ENCODE results near the gene KBTBD2.

The KBTBD2 gene

GRCh38 chr7:32936689-32937088, 45.1 kb upstream of the KBTBD2 start:
- Histone ChIP-seq H3K79me2 (ENCODE audit: insufficient read depth, low read length) (no peaks in the 10 kb centered on the region), H3K9ac (ENCODE audit: low read depth, low read length) (no peak overlapping the region), H3K9me3 (ENCODE audit: insufficient read depth, low read length, severe bottlenecking) (no peaks in the 10 kb centered on the region), H3K4me1 (ENCODE audit: insufficient read depth, low read length) (no peaks in the 10 kb centered on the region), H3K36me3 (ENCODE audit: insufficient read depth, low read length) (no peaks in the 10 kb centered on the region), H3K4me2 (ENCODE audit: insufficient read depth, low read length) (no peak overlapping the region), H2AFZ (ENCODE audit: low read depth, low read length) (no peak overlapping the region), H3K4me3 (ENCODE audit: low read depth in 1 of 2, low read length in 2 of 2) (no peak overlapping the region), H3K27ac (ENCODE audit: low read length) (no peak overlapping the region), H3K27me3 (ENCODE audit: insufficient read depth, low read length, poor library complexity) (peaks cover 1% of the 10 kb centered on the region), H4K20me1 (ENCODE audit: insufficient read depth, low read length) (no peaks in the 10 kb centered on the region)
- DNase-seq (no peak), ATAC-seq (ENCODE audit: insufficient read depth, low read depth) (no peak)
- TF ChIP-seq CTCF (IDR thresholded peaks at IDR 0.05; ENCODE audit: borderline replicate concordance, extremely low read depth, low read length, poor library complexity, severe bottlenecking) (no peak), EZH2 (IDR thresholded peaks at IDR 0.05; ENCODE audit: borderline replicate concordance, low read depth, low read length, severe bottlenecking) (no peak)

GRCh38 chr7:32935558-32935957, 44.0 kb upstream of the KBTBD2 start:
- ATAC-seq (ENCODE audit: insufficient read depth, low read depth) = no peak
- Histone ChIP-seq H3K27me3 (ENCODE audit: insufficient read depth, low read length, poor library complexity) (peaks cover 3% of the 10 kb centered on the region), H2AFZ (ENCODE audit: low read depth, low read length) (no peak overlapping the region), H3K4me3 (ENCODE audit: low read depth in 1 of 2, low read length in 2 of 2) (no peak overlapping the region), H3K36me3 (ENCODE audit: insufficient read depth, low read length) (no peaks in the 10 kb centered on the region), H3K4me1 (ENCODE audit: insufficient read depth, low read length) (no peaks in the 10 kb centered on the region), H3K9ac (ENCODE audit: low read depth, low read length) (no peak overlapping the region), H3K4me2 (ENCODE audit: insufficient read depth, low read length) (no peak overlapping the region), H3K9me3 (ENCODE audit: insufficient read depth, low read length, severe bottlenecking) (no peaks in the 10 kb centered on the region), H3K27ac (ENCODE audit: low read length) (no peak overlapping the region), H4K20me1 (ENCODE audit: insufficient read depth, low read length) (no peaks in the 10 kb centered on the region), H3K79me2 (ENCODE audit: insufficient read depth, low read length) (no peaks in the 10 kb centered on the region)
- no peak for DNase-seq
- TF ChIP-seq CTCF (IDR thresholded peaks at IDR 0.05; ENCODE audit: borderline replicate concordance, extremely low read depth, low read length, poor library complexity, severe bottlenecking) = no peak

- Histone ChIP-seq H3K79me2 (ENCODE audit: insufficient read depth, low read length) (no peaks in the 10 kb centered on the region), H3K9me3 (ENCODE audit: insufficient read depth, low read length, severe bottlenecking) (no peaks in the 10 kb centered on the region), H3K27ac (ENCODE audit: low read length) (no peak overlapping the region), H3K9ac (ENCODE audit: low read depth, low read length) (no peak overlapping the region), H2AFZ (ENCODE audit: low read depth, low read length) (no peak overlapping the region), H3K4me3 (ENCODE audit: low read depth in 1 of 2, low read length in 2 of 2) (no peak overlapping the region), H3K36me3 (ENCODE audit: insufficient read depth, low read length) (no peaks in the 10 kb centered on the region), H3K27me3 (ENCODE audit: insufficient read depth, low read length, poor library complexity) (peaks cover 3% of the 10 kb centered on the region), H3K4me1 (ENCODE audit: insufficient read depth, low read length) (no peaks in the 10 kb centered on the region), H4K20me1 (ENCODE audit: insufficient read depth, low read length) (no peaks in the 10 kb centered on the region), H3K4me2 (ENCODE audit: insufficient read depth, low read length) (no peak overlapping the region)
- no peak for ATAC-seq (ENCODE audit: insufficient read depth, low read depth)
- DNase-seq = no peak
- TF ChIP-seq CTCF (IDR thresholded peaks at IDR 0.05; ENCODE audit: borderline replicate concordance, extremely low read depth, low read length, poor library complexity, severe bottlenecking) = no peak
- no peak for TF ChIP-seq EZH2 (IDR thresholded peaks at IDR 0.05; ENCODE audit: borderline replicate concordance, low read depth, low read length, severe bottlenecking)
Observed at GRCh38 chr7:32930378-32930777, 38.8 kb upstream of the KBTBD2 start.
